Immature natural killer cell (primary cell): ENCODE results near the gene RPS16. TPM values are rescaled to one million over a fixed set of nuclear protein-coding genes. Genes with fewer than 3 reads are reported as not detected.

Experiments used
- DNase-seq, 3 donors: peaks; one replicate each; pipeline ENCODE4 v3.0.0; 2022; ENCODE audit warnings: mixed read lengths in 1 of 3
- H3K27ac Mint-ChIP-seq, 6 donors: one replicate each; pipeline ENCODE4 v1.8.0; 2020; ENCODE audit warnings: mixed read lengths in 6 of 6, mild to moderate bottlenecking in 5 of 6, inconsistent platforms in 4 of 6, moderate library complexity in 3 of 6
- H3K27me3 Mint-ChIP-seq, 3 donors: one replicate each; pipeline ENCODE4 v1.8.0; 2020 to 2021; ENCODE audit warnings: low read depth in 3 of 3, mild to moderate bottlenecking in 3 of 3, mixed read lengths in 3 of 3, moderate library complexity in 3 of 3, inconsistent platforms in 1 of 3
- H3K36me3 Mint-ChIP-seq, 3 donors: one replicate each; pipeline ENCODE4 v1.8.0; 2020; ENCODE audit warnings: mixed read lengths in 3 of 3, inconsistent platforms in 2 of 3, mild to moderate bottlenecking in 2 of 3
- H3K4me1 Mint-ChIP-seq, 2 donors: one replicate each; pipeline ENCODE4 v1.8.0; 2020; ENCODE audit warnings: inconsistent platforms in 2 of 2, mild to moderate bottlenecking in 2 of 2, mixed read lengths in 2 of 2, moderate library complexity in 1 of 2
- H3K4me3 Mint-ChIP-seq, 5 donors: one replicate each; pipeline ENCODE4 v1.8.0; 2020; ENCODE audit warnings: mild to moderate bottlenecking in 5 of 5, mixed read lengths in 5 of 5, inconsistent platforms in 3 of 5, moderate library complexity in 3 of 5
- H3K9me3 Mint-ChIP-seq, 6 donors: one replicate each; pipeline ENCODE4 v1.8.0; 2020; ENCODE audit warnings: mild to moderate bottlenecking in 6 of 6, mixed read lengths in 6 of 6, inconsistent platforms in 4 of 6, moderate library complexity in 3 of 6
- polyA plus RNA-seq, 3 donors: library from polyadenylated mRNA; unstranded; fragments of 300-500 nt; fragmentation: Illumina TruSeq; gene quantifications; one replicate each; pipeline ENCODE4 v1.2.3, GENCODE V29; 2021

RPS16 gene
- polyA plus RNA-seq, 3 donors from 2014 or later = 733 to 1,627 (median 903) TPM

DNA sequence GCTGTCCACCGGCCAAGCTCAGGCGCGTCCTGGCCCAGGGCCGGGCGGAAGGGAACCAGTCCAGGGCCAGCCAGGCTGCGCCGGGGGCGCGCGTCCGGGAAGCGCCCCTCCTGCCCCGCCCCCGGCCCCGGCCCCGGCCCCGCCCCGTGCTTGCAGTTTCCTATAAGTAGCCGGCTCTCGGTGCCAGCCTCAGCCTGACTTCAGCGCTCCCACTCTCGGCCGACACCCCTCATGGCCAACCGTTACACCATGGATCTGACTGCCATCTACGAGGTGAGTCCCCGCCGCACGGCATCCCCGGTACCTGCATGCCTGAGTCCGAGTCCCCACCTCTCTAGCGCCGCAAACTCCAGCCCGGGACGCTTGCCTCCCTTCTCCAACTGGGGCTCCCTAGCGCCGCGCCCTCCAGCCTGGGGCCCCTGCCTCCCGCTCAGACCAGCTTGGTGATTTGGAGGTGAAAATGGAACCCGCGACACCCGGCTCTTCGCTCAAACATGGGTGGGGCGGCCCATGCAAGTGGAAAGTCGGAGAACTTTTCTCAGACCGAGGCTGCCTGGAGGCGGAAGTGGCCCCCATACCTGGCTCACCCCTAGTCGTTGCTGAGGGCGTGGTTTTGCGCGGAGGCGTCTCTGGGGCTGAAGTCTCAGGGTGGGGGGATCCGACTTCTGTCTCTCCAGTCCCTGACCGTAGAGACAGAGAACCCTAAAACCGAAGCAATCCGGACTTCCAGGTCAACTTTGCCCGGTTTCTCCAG lies 28.9 kb downstream of the RPS16 start, which contains the start of gene ZFP36:
Gene ZFP36 (plus strand): TSS at position 192 of the 754 bp plus-strand sequence. CDS start 58 bp downstream, at position 250.
- peak; percentile 88 to 90 (median 89) for DNase-seq
- Mint-ChIP-seq H3K36me3 (peaks cover 14 to 20% (median 16%) of the 10 kb centered on the region in 3 donors), H3K4me3 (peak within 1 kb of the TSS; percentile 84 to 98 (median 89)), H3K27me3 (peaks cover 80 to 87% (median 86%) of the 10 kb centered on the region in 3 donors), H3K9me3 (peaks cover 0 to 14% (median 0%) of the 10 kb centered on the region in 6 donors), H3K27ac (peak within 1 kb of the TSS; percentile 95 to 100 (median 99)), H3K4me1 (peaks cover 64 to 68% of the 10 kb centered on the region in 2 donors)

DNA sequence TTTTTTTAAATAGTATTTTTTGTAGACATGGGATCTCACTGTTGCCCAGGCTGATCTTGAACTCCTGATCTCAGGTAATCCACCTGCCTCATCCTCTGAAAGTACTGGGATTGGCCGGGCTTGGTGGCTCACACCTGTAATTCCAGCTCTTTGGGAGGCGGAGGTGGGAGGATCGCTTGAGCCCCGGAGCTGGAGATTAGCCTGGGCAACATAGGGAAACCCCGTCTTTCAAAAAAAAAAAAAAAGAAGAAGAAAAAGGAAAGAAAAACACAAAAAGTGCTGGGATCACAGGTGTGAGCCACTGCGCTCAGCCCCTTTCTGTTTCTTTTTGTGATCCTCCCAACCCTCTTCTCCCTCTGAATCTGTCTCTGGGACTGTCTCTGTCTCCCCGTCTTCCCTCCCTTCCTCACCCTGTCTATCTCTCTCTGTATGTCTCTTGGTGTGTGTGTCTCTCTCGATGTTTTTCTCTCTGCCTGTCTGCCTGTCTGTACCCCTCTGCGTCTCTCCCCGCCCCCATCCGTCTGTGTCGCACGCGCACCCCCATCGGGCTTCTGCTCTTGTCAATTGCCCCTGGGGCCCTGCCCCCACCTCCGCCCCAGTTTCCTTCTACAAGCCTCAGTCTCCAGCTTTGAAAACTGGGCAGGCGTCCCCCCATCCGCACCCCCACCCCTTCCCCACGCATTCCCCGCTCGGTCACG lies 29.6 kb downstream of the RPS16 start:
- DNase-seq = peak; percentile 82 to 85 (median 84)
- H3K27me3 Mint-ChIP-seq = peaks cover 80 to 87% (median 86%) of the 10 kb centered on the region in 3 donors
- peaks cover 64 to 69% of the 10 kb centered on the region in 2 donors for H3K4me1 Mint-ChIP-seq
- peaks cover 14 to 20% (median 16%) of the 10 kb centered on the region in 3 donors for H3K36me3 Mint-ChIP-seq
- H3K27ac Mint-ChIP-seq = peak overlapping the region; percentile 91 to 99 (median 99)
- H3K9me3 Mint-ChIP-seq = peaks cover 0 to 13% (median 0%) of the 10 kb centered on the region in 6 donors
- peak overlapping the region; percentile 84 to 91 (median 89) for H3K4me3 Mint-ChIP-seq

GRCh38 chr19:39405261-39405957 lies 30.3 kb downstream of the RPS16 start:
- Mint-ChIP-seq H3K27ac (peak overlapping the region; percentile 91 to 99 (median 99)), H3K36me3 (peaks cover 14 to 20% (median 16%) of the 10 kb centered on the region in 3 donors), H3K4me1 (peaks cover 62 to 68% of the 10 kb centered on the region in 2 donors), H3K9me3 (peaks cover 0 to 13% (median 0%) of the 10 kb centered on the region in 6 donors), H3K27me3 (peaks cover 75 to 84% (median 81%) of the 10 kb centered on the region in 3 donors), H3K4me3 (peak overlapping the region; percentile 36 to 91 (median 89))
- DNase-seq = no peak

DNA sequence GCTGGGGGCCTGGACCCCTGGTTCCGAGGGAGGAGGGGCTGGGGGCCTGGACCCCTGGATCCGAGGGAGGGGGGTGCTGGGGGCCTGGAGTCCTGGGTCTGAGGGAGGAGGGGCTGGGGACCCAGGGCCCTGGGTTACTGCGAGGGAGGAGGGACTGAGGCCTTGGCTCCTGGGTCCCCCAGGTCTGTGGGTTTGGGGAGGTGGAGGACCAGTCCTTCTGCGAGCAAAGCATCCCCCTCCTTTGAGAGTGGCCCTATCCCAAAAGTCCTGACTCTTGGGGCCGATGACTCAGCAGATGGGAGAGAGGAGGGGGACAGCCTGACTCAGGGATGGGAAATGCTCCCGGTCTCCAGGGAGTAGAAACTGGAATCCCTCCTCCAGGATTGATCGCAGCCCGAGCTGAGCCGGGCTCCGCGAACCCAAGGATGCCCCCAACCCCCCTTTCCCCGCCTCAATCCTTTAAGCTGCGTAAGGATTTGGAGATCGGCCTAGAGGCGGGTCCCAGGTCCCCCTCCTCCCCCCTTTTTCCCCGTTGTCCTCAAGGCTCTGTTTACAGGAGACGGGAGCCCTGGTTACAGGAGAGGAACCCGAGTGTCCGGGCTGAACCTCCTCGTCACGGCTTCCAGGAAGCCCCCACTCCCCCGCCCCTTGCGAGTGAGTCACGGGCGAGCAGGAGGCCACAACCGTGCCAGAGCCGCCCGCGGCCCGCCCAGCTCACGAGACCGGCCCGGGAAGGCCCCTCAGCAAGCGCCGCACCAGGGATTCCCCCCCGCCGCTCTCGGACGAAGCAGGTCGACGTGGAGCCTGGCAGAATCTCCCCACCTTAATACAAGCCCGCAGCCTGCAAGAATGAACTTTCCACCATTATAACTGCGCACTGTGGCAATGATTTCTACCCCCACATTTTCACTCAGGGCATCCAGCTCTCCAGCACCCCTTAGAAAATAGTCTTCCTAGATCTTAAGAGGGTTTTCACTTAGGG lies 32.1 kb downstream of the RPS16 start:
- Mint-ChIP-seq H3K36me3 (peaks cover 12 to 16% (median 12%) of the 10 kb centered on the region in 3 donors), H3K4me1 (peaks cover 66 to 73% of the 10 kb centered on the region in 2 donors), H3K9me3 (peaks cover 0 to 8% (median 0%) of the 10 kb centered on the region in 6 donors)

GRCh38 chr19:39402346-39403300 lies 33.1 kb downstream of the RPS16 start:
- Mint-ChIP-seq H3K27ac (peak overlapping the region; percentile 97 to 100 (median 99)), H3K9me3 (no peaks in the 10 kb centered on the region), H3K36me3 (peaks cover 3 to 6% (median 3%) of the 10 kb centered on the region in 3 donors), H3K4me1 (peaks cover 68 to 74% of the 10 kb centered on the region in 2 donors), H3K27me3 (peaks cover 49 to 66% (median 63%) of the 10 kb centered on the region in 3 donors), H3K4me3 (peak overlapping the region; percentile 68 to 89 (median 77))
- DNase-seq = peak; percentile 87 to 92 (median 90)

More for the DNA sequence above, 32.1 kb downstream of the RPS16 start:
- peak; percentile 98 to 99 (median 98) for DNase-seq
- H3K27ac Mint-ChIP-seq = peak overlapping the region; percentile 97 to 100 (median 99)
- peaks cover 59 to 71% (median 71%) of the 10 kb centered on the region in 3 donors for H3K27me3 Mint-ChIP-seq
- H3K4me3 Mint-ChIP-seq = peak overlapping the region; percentile 68 to 89 (median 77)

DNA sequence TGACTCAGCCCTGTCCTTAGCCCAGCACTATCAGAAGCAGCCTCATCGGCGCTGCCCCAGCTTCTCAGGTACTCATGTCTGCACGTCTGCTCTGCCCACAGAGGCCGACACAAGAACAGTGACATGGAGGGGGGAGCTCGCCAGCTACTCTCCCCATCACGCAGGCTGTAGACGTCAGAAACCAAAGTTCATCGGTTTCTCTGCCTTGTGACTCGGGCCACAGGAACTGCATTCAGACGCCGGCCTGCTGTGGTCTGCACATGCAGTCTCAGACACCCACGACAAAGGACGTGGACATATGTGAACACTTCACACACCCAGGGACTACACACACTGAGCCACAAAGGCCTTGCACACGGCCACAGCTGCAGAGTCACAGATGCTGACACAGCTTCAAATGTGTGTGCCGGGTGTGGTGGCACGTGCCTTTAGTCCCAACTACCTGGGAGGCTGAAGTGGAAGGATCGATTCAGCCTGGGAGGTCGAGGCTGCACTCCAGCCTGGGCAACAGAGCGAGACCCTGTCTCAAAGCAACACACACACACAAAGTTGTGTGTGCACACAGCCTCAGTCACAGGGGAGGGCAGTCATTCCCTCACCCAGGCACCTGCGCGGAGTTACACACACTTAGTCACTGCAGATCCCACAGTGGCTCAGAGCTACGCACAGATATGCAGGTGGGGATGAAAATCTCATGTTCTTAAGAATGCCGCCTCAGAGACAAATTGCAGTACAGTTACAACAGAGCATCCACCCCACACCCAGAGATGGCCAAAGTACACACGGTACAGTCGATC lies 34.0 kb downstream of the RPS16 start:
- peak overlapping the region; percentile 97 to 100 (median 99) for H3K27ac Mint-ChIP-seq
- DNase-seq = peak; percentile 95 to 97 (median 96)

DNA sequence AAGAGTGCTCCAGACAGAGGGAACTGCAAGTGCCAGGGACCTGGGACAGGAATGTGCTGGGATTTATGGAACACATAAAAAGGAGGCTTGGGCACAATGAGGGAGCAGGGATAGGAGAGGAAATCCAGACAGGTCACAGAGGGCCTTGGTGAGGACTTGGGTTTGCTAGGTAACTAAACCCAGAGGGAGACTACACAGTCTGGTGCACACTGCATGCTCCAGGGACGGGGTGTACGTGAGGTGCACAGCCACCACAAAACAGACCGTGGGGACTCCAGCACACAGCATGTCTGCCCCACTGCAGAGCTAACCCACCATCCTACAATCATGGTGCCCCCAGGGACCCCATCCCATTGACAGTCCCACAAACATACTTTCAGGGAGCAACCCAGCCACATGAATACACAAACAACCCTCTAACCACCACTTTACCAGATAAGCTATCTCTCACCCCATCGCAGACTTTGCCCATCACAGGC lies 34.6 kb downstream of the RPS16 start:
- Mint-ChIP-seq H3K4me3 (peak overlapping the region; percentile 68 to 89 (median 77)), H3K9me3 (no peaks in the 10 kb centered on the region), H3K4me1 (peaks cover 67 to 76% of the 10 kb centered on the region in 2 donors), H3K36me3 (peaks cover 0 to 3% (median 0%) of the 10 kb centered on the region in 3 donors), H3K27ac (peak overlapping the region; percentile 97 to 100 (median 99)), H3K27me3 (peaks cover 36 to 52% (median 51%) of the 10 kb centered on the region in 3 donors)
- DNase-seq = no peak

More for the DNA sequence above, 34.0 kb downstream of the RPS16 start:
- Mint-ChIP-seq H3K36me3 (peaks cover 0 to 3% (median 0%) of the 10 kb centered on the region in 3 donors), H3K4me1 (peaks cover 72 to 78% of the 10 kb centered on the region in 2 donors), H3K27me3 (peaks cover 41 to 57% (median 54%) of the 10 kb centered on the region in 3 donors), H3K4me3 (peak overlapping the region; percentile 68 to 89 (median 77)), H3K9me3 (no peaks in the 10 kb centered on the region)

DNA sequence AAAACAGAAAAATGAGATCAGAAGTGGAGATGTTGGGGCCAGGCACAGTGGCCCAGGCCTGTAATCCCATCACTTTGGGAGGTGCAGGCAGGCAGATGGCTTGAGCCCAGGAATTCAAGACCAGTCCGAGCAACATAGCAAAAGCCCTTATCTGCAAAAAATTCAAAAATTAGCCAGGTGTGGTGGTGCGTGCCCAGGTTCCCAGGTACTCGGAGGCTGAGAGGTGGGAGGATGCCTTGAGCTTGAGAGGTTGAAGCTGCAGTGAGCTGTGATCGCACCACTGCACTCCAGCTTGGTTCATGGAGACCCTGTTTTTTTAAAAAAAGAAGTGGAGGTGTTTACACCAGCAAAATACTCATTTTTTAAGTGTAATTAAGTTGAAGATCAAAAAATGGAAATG lies 35.7 kb downstream of the RPS16 start:
- H3K9me3 Mint-ChIP-seq = no peaks in the 10 kb centered on the region
- H3K4me1 Mint-ChIP-seq = peaks cover 60 to 67% of the 10 kb centered on the region in 2 donors
- no peak for DNase-seq
- peak overlapping the region; percentile 97 to 100 (median 99) for H3K27ac Mint-ChIP-seq
- peak overlapping the region; percentile 20 to 77 (median 58) for H3K4me3 Mint-ChIP-seq
- H3K36me3 Mint-ChIP-seq = peaks cover 3 to 6% (median 4%) of the 10 kb centered on the region in 3 donors
- H3K27me3 Mint-ChIP-seq = peaks cover 33 to 46% (median 43%) of the 10 kb centered on the region in 3 donors

GRCh38 chr19:39399668-39400050 lies 36.1 kb downstream of the RPS16 start:
- Mint-ChIP-seq H3K27ac (peak overlapping the region; percentile 97 to 100 (median 99)), H3K9me3 (no peaks in the 10 kb centered on the region), H3K4me3 (peak overlapping the region; percentile 20 to 77 (median 58)), H3K27me3 (peaks cover 30 to 46% (median 43%) of the 10 kb centered on the region in 3 donors), H3K4me1 (peaks cover 60 to 63% of the 10 kb centered on the region in 2 donors), H3K36me3 (peaks cover 5 to 7% (median 6%) of the 10 kb centered on the region in 3 donors)
- no peak for DNase-seq

DNA sequence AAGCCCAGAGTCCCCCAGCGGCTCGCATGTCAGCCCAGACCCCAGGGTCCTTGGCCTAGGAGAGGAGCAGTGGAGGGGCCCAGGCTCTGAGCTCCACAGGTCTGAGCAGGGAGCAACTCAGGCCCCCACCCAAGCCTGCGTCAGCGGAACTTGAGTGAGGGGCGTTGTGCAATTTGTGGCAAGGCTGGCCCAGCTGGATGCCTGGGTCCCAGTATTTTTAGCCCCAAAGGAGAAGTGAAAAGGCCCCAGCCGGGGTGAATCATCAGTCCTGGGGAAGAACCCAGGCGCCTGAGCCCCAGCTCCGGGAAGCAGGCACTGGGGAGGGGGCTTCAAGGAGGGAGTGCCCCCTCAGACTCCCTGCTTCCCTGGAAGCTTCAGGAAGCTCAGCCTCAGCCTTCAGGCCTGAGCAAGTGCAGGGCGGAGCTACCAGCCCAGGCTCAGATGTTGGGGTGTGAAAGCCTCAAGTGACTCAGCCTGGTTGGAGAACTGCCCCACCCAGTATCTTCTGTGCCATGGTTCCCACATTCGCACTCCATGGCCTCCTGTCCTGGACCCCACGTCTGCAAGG lies 37.4 kb downstream of the RPS16 start:
- peak; percentile 57 to 61 (median 60) for DNase-seq
- Mint-ChIP-seq H3K4me3 (peak overlapping the region; percentile 71 to 81 (median 77)), H3K27ac (peak overlapping the region; percentile 97 to 100 (median 99)), H3K4me1 (peaks cover 60 to 61% of the 10 kb centered on the region in 2 donors), H3K27me3 (peaks cover 22 to 36% (median 33%) of the 10 kb centered on the region in 3 donors), H3K36me3 (peaks cover 5 to 14% (median 12%) of the 10 kb centered on the region in 3 donors), H3K9me3 (no peaks in the 10 kb centered on the region)
